Glutamatergic neuron (in vitro differentiated cells): ENCODE results near the gene POLN. TPM values are rescaled to one million over a fixed set of nuclear protein-coding genes. Genes with fewer than 3 reads are reported as not detected.

Source experiments
- DNase-seq: peaks from one replicate; pipeline ENCODE4 v3.0.0; 2022
- H3K27ac Mint-ChIP-seq: one replicate; pipeline ENCODE4 v1.8.0; 2020; ENCODE audit warnings: mild to moderate bottlenecking, mixed read lengths, inconsistent platforms; ENCODE audit not compliant: unreplicated experiment
- H3K27me3 Mint-ChIP-seq: one replicate; pipeline ENCODE4 v1.8.0; 2020; ENCODE audit warnings: mild to moderate bottlenecking, moderate library complexity, mixed read lengths, inconsistent platforms; ENCODE audit not compliant: unreplicated experiment
- H3K36me3 Mint-ChIP-seq: one replicate; pipeline ENCODE4 v1.8.0; 2020; ENCODE audit warnings: mild to moderate bottlenecking, mixed read lengths, inconsistent platforms; ENCODE audit not compliant: unreplicated experiment
- H3K4me1 Mint-ChIP-seq: one replicate; pipeline ENCODE4 v1.8.0; 2020; ENCODE audit warnings: mild to moderate bottlenecking, low read depth, mixed read lengths, inconsistent platforms; ENCODE audit not compliant: unreplicated experiment
- H3K4me3 Mint-ChIP-seq: one replicate; pipeline ENCODE4 v1.8.0; 2020; ENCODE audit warnings: mild to moderate bottlenecking, mixed read lengths, inconsistent platforms; ENCODE audit not compliant: unreplicated experiment
- H3K9me3 Mint-ChIP-seq: one replicate; pipeline ENCODE4 v1.8.0; 2020; ENCODE audit warnings: mild to moderate bottlenecking, moderate library complexity, mixed read lengths, inconsistent platforms; ENCODE audit not compliant: unreplicated experiment
- CTCF ChIP-seq: fragments of 200-600 bp; sonication (generic); IDR thresholded peaks from one replicate; pipeline ENCODE4 v1.5.0; 2021; ENCODE audit not compliant: partially characterized antibody, unreplicated experiment
- total RNA-seq: library from RNA; stranded (reverse); fragmentation: NEBNext Ultra II Directional; extraction: Animal tissue kit (Norgen Biotek cat#: 25700); gene quantifications from one replicate; pipeline ENCODE4 v1.2.1, GENCODE V29; 2021; ENCODE audit not compliant: unreplicated experiment

POLN gene
- total RNA-seq, 1 donor from 2014 or later, result 6.8 TPM

- no peak overlapping the region for H3K4me3 Mint-ChIP-seq
- peaks cover 4% of the 10 kb centered on the region for H3K27me3 Mint-ChIP-seq
- peaks cover 3% of the 10 kb centered on the region for H3K9me3 Mint-ChIP-seq
- DNase-seq, result peak; percentile 17
- no peaks in the 10 kb centered on the region for H3K36me3 Mint-ChIP-seq
- no peaks in the 10 kb centered on the region for H3K4me1 Mint-ChIP-seq
- no peak overlapping the region for H3K27ac Mint-ChIP-seq
- TF ChIP-seq CTCF, result no peak
Observed at GRCh38 chr4:2062808-2063524, 179.0 kb downstream of the POLN start.

- Mint-ChIP-seq H3K27ac (no peak overlapping the region), H3K4me1 (no peaks in the 10 kb centered on the region), H3K4me3 (no peak overlapping the region)
Observed at GRCh38 chr4:2062168-2062807, 179.6 kb downstream of the POLN start.

GRCh38 chr4:2061186-2062131 is 180.5 kb downstream of the POLN start:
- H3K9me3 Mint-ChIP-seq, result peaks cover 4% of the 10 kb centered on the region
- no peak overlapping the region for H3K27ac Mint-ChIP-seq
- H3K4me3 Mint-ChIP-seq, result no peak overlapping the region
- peaks cover 12% of the 10 kb centered on the region for H3K27me3 Mint-ChIP-seq
- no peak for TF ChIP-seq CTCF
- DNase-seq, result peak; percentile 31
- H3K36me3 Mint-ChIP-seq, result no peaks in the 10 kb centered on the region
- no peaks in the 10 kb centered on the region for H3K4me1 Mint-ChIP-seq

More at GRCh38 chr4:2062168-2062807, 179.6 kb downstream of the POLN start:
- DNase-seq, result peak; percentile 14
- Mint-ChIP-seq H3K27me3 (peaks cover 10% of the 10 kb centered on the region), H3K36me3 (no peaks in the 10 kb centered on the region), H3K9me3 (peaks cover 4% of the 10 kb centered on the region)
- no peak for TF ChIP-seq CTCF

GRCh38 chr4:2060611-2061185 is 181.2 kb downstream of the POLN start:
- peaks cover 4% of the 10 kb centered on the region for H3K9me3 Mint-ChIP-seq
- peaks cover 12% of the 10 kb centered on the region for H3K27me3 Mint-ChIP-seq
- H3K4me3 Mint-ChIP-seq, result peak overlapping the region; percentile 46
- H3K4me1 Mint-ChIP-seq, result no peaks in the 10 kb centered on the region
- no peak overlapping the region for H3K27ac Mint-ChIP-seq
- no peaks in the 10 kb centered on the region for H3K36me3 Mint-ChIP-seq
- peak; percentile 39 for DNase-seq
- peak; percentile 31 for TF ChIP-seq CTCF
